Measurements from ENCODE around the gene RIOK1. TPM values are rescaled to one million over a fixed set of nuclear protein-coding genes. Genes with fewer than 3 reads are reported as not detected.

Gene RIOK1
- total and polyA plus RNA-seq, 11 donors, result 7.0 to 14.4 (median 9.7) TPM

DNA sequence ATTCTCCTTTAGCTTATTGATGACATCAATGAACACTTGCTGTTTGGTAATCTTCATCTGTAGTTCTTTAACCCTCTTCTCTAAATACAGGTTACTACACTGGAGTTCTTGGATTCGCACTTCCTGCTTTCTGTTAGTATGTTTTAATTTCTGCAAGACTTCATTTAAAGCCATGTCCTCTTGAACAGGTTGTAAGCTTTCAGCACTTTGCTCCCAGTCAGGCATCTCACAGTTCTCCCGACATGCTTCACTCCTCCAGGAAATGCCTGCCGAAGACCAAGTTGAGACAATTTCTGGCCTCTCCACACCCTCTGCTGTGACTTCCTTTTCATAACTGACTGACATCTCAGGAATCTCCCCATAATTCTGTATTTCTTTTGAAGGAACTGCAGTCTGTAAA is 15.9 kb upstream of the RIOK1 start:
- Histone ChIP-seq H3K36me3 (no peaks in the 10 kb centered on the region), H3K27ac (no peak overlapping the region), H3K27me3 (peaks cover 0 to 6% (median 0%) of the 10 kb centered on the region in 9 donors), H3K4me3 (no peak overlapping the region), H3K9me3 (no peaks in the 10 kb centered on the region), H3K4me1 (no peaks in the 10 kb centered on the region)
- no peak for DNase-seq
- WGBS, 4 donors, result 34 to 43% (median 37%) methylated on average over 3 of the region's 3 CpGs
- ATAC-seq, result no peak
- TF ChIP-seq POLR2A (IDR thresholded peaks at IDR 0.05), result no peak
- TF ChIP-seq, protein P1, sequence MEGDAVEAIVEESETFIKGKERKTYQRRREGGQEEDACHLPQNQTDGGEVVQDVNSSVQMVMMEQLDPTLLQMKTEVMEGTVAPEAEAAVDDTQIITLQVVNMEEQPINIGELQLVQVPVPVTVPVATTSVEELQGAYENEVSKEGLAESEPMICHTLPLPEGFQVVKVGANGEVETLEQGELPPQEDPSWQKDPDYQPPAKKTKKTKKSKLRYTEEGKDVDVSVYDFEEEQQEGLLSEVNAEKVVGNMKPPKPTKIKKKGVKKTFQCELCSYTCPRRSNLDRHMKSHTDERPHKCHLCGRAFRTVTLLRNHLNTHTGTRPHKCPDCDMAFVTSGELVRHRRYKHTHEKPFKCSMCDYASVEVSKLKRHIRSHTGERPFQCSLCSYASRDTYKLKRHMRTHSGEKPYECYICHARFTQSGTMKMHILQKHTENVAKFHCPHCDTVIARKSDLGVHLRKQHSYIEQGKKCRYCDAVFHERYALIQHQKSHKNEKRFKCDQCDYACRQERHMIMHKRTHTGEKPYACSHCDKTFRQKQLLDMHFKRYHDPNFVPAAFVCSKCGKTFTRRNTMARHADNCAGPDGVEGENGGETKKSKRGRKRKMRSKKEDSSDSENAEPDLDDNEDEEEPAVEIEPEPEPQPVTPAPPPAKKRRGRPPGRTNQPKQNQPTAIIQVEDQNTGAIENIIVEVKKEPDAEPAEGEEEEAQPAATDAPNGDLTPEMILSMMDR (IDR thresholded peaks at IDR 0.05), result no peak
- intact Hi-C loops (cut with DNase I), result no loop called here

DNA sequence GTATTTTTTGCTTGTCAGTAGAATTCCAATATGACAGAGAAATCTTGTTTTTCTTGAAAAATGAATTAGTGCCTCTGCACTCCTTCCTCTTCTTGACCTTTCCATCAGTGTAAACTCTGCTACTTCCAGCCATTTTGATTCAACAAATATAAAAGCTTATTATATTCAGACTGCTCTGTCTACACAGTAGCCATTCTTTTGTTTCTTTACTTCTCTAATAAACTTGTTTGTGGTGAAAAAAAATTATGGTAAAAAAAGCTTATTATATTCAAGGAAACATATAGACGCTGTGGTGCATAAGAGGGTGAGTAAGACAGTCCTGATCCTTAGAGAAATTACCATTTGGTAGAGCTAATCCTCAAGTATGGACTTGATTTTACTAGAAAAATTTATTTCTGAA is 11.6 kb upstream of the RIOK1 start:
- TF ChIP-seq, protein P1 (IDR thresholded peaks at IDR 0.05), result no peak
- no peak for TF ChIP-seq POLR2A (IDR thresholded peaks at IDR 0.05)
- ATAC-seq, result no peak
- Histone ChIP-seq H3K4me3 (no peak overlapping the region), H3K9me3 (no peaks in the 10 kb centered on the region), H3K36me3 (no peaks in the 10 kb centered on the region), H3K4me1 (no peaks in the 10 kb centered on the region), H3K27ac (no peak overlapping the region), H3K27me3 (peaks cover 0 to 6% (median 0%) of the 10 kb centered on the region in 9 donors)
- no peak for DNase-seq
- intact Hi-C loops (cut with DNase I), result no loop called here
- 79 to 90% (median 87%) methylated on average over 1 of the region's 1 CpG for WGBS, 4 donors

DNA sequence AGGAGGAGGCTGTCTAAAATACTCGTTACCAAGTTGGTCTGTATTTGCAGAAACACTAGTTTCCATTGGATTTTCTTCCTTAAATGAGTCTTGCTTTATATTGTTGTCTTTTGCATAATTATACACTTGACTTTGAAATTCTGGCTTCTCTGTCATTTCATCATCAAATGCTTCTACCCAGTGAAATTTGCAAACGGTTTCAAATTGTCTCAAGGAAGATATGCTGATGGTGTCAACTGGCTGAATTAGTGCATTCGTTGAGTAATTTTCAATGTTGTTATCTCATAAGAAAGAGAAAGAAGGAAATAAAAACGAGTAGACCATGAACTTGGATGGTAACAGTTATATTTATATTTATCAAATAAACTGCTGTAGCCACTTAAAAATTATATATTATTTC is 10.9 kb upstream of the RIOK1 start:
- intact Hi-C loops (cut with DNase I), result no loop called here
- no peak for TF ChIP-seq POLR2A (IDR thresholded peaks at IDR 0.05)
- TF ChIP-seq, protein P1 (IDR thresholded peaks at IDR 0.05), result no peak
- no peak for ATAC-seq
- Histone ChIP-seq H3K4me3 (no peak overlapping the region), H3K9me3 (no peaks in the 10 kb centered on the region), H3K27me3 (peaks cover 0 to 6% (median 0%) of the 10 kb centered on the region in 9 donors), H3K4me1 (no peaks in the 10 kb centered on the region), H3K36me3 (no peaks in the 10 kb centered on the region), H3K27ac (no peak overlapping the region)
- no peak for DNase-seq
- 48 to 56% (median 51%) methylated on average over 4 of the region's 4 CpGs for WGBS, 4 donors

DNA sequence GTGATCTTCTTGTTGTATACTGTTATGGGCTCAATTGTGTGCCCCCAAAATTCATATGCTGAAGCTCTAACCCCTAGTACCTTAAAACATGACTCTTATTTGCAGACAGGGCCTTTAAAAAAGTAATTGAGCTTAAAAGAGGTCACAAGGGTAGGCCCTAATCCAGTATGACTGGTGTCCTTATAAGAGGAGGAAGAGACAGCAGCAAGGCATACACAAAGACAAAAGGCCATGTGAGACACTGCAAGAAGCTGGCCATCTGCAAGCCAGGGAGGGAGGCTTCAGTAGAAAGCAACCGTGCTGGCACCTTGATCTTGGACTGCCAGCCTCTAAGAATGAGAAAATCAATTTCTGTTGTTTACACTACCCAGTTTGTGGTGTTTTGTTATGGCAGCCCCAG is 8.5 kb upstream of the RIOK1 start:
- no peaks in the 10 kb centered on the region for H3K9me3 ChIP-seq
- H3K27me3 ChIP-seq, result peaks cover 0 to 6% (median 0%) of the 10 kb centered on the region in 9 donors
- 58 to 95% (median 89%) methylated on average over 1 of the region's 1 CpG for WGBS, 4 donors
- no peak overlapping the region for H3K4me3 ChIP-seq
- no peaks in the 10 kb centered on the region for H3K4me1 ChIP-seq
- H3K36me3 ChIP-seq, result no peaks in the 10 kb centered on the region
- intact Hi-C loops (cut with DNase I), result loop anchor here in 1 of 10 donors (10.0 kb wide), 1 partner anchor 66 kb away; the partner anchor contains the start of gene SSR1
- ATAC-seq, result no peak
- TF ChIP-seq POLR2A (IDR thresholded peaks at IDR 0.05), result no peak
- TF ChIP-seq, protein P1 (IDR thresholded peaks at IDR 0.05), result no peak
- no peak overlapping the region for H3K27ac ChIP-seq
- DNase-seq, result no peak

All from heart left ventricle (tissue), 16 donors.